GM10248 (cell line): ENCODE data around the gene NEMP2.

Source experiments
- CTCF ChIA-PET: fragments of 300-600 bp; sonication (Branson Sonifier 250); formaldehyde crosslinking; extraction: SDS; loops from one replicate; lab custom pipeline; 2021; ENCODE audit warnings: antibody characterized with exemption; lab: Yijun Ruan, JAX
- POLR2A ChIA-PET: fragments of 350-650 bp; sonication (Branson Sonifier 250); formaldehyde crosslinking; extraction: SDS; loops from one replicate; lab custom pipeline; 2020; ENCODE audit warnings: antibody characterized with exemption; lab: Yijun Ruan, JAX
- DNase-seq: peaks from one replicate; pipeline ENCODE4 v3.0.0; 2012; ENCODE audit errors: extremely low spot score
- CTCF ChIP-seq: IDR thresholded peaks from 2 replicates; pipeline ENCODE4 v1.5.1; 2012; ENCODE audit warnings: mild to moderate bottlenecking, low read depth; ENCODE audit errors: extremely low read depth, missing control alignments, control extremely low read depth

NEMP2 gene

DNA sequence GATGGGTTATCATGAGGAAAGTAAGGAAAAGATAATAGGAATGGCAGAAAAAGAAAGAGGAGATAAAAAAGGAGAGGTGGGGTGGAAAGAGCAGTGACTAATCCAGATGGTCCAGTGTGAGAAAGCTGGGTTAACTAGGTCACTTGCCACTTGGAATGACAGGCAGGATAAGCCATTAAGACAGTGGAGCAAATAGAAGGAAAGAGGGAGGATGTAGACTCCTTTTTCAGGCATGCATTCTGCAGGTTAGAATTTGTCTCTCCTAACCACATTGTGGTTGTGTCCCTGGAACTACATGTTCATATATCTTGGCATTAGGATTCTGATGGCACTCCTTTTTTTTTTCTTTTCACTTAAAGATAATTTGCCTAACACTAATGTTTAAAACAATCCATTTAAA is 13.4 kb upstream of the NEMP2 start:
- no peak for DNase-seq
- ChIA-PET POLR2A (no interaction called here), CTCF (no interaction called here)
- no peak for TF ChIP-seq CTCF

DNA sequence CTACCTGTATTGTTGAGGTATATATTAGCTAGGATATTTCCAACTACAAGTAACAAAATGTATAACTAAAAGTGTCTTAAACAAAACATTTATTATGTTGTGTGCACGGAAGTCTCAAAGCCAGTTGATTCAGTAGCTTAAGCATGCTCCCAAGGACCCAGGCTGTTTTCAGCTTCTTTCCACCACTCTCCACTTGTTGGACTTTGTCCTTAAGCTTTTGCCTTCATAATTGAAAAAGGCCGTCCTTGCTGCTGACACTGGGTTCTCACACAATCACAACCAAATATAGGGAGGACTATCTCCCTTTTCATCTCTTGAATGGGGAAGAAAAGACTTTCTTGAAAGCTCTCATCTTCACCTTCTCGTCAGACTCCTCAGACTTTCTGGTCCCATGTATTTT is 12.2 kb upstream of the NEMP2 start:
- no peak for TF ChIP-seq CTCF
- no peak for DNase-seq
- POLR2A ChIA-PET, result interaction anchor here (1.1 kb wide), 1 partner anchor 336 kb away, joined by 3 read pairs; no protein-coding TSS in a partner anchor
- CTCF ChIA-PET, result interaction anchor here (1.1 kb wide), 2 partner anchors 16 to 88 kb away, joined by 3 to 4 read pairs; no protein-coding TSS in a partner anchor

DNA sequence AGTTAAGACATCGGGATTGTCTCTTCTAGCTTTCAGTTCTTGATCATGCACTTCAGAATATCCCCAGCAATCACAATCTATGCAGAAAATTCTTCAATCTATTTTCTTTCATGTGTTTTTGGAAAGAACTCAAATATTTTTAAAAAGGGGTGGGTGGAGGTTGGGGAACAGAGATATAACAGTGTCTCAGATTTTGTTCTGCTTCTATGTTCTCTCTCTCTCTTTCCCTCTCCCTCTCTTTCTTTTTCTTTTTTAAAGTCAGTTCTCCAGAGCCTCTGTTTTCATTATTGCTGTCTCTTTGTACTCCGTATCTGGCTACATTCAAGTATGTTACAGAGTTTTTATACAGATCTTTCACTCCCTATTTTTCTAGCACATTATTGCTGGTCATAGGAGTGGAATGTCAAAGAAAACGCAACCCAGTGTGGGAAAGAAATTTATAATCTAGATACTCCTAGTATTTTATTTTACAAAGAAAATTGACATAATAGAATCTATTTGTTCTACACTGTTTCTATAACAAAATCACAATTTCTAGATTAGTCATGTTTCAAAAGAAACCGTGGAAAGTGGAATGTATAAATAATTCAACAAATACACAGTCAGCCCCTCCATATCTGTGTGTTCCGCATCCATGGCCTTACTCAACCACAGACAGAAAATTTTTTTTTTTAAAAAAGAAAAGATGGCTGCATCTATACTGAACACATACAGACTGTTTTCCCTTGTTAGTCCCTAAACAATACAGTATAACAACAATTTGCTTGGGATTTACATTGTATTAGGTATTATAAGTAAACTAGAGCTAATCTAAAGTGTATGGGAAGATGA is 11.2 kb upstream of the NEMP2 start:
- ChIA-PET POLR2A (interaction anchor here (1.1 kb wide), 1 partner anchor 337 kb away, joined by 3 read pairs; no protein-coding TSS in a partner anchor), CTCF (interaction anchor here (2.6 kb wide), 1 partner anchor 17 kb away, joined by 7 read pairs; no protein-coding TSS in a partner anchor)
- DNase-seq, result no peak
- TF ChIP-seq CTCF, result no peak

DNA sequence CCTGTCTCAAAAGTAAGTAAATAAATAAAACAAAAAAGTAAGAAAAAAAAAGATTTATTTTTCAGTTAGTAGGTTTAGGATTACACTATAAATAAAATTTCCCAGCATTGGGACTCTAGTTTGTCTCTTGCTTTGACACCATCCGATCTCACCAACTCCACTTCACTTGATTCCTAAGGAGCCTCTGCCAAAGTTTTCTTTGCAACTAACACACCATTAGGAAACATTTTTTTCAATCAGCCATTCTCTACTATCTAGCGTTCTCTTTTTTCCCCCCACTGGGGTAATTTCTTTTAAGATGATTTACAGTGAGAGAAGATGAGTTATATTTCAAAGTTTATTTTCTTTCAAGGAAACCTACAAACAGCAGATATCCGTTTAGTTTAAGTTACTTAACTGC is 10.6 kb upstream of the NEMP2 start:
- ChIA-PET CTCF (interaction anchor here (0.8 to 2.6 kb wide), 4 partner anchors 9 to 33 kb away, joined by 3 to 7 read pairs (median 4); no protein-coding TSS in a partner anchor), POLR2A (interaction anchor here (0.6 kb wide), 1 partner anchor 275 kb away, joined by 4 read pairs; no protein-coding TSS in a partner anchor)
- no peak for TF ChIP-seq CTCF
- DNase-seq, result no peak

DNA sequence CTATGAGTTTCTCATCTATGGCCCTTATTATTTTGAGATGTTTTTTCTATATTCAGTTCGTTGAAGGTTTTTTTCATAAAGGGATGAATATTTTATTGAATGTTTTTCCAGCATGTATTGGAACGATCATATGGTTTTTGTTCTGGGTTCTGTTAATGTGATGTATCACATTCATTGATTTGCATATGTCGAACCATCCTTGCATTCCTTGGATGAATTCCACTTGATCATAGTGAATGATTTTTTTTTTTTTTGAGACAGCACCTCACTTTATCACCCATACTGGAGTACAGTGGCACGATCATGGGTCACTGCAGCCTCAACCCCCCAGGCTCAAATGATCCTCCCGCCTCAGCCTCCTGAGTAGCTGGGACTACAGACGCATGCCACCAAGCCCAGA is 5.5 kb upstream of the NEMP2 start:
- POLR2A ChIA-PET, result no interaction called here
- no peak for TF ChIP-seq CTCF
- DNase-seq, result no peak
- CTCF ChIA-PET, result no interaction called here

DNA sequence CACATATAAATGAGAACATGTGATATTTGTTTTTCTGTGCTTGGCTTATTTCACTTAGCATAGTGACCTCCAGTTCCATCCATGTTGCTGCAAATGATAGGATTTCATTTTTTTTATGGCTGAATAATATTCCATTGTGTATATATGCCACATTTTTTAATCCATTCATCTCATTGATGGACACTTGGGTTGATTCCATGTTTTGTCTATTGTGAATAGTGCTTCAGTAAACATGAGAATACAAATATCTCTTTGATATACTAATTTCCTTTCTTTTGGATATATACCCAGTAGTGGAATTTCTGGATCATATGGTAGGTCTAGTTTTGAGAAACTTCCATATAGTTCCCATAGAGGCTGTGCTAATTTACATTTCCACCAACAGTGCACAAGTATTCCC is 3.7 kb upstream of the NEMP2 start:
- DNase-seq, result no peak
- no peak for TF ChIP-seq CTCF
- ChIA-PET POLR2A (no interaction called here), CTCF (interaction anchor here (0.9 kb wide), 1 partner anchor 9 kb away, joined by 4 read pairs; no protein-coding TSS in a partner anchor)
